Cardiac atrium fibroblast (primary cell): ENCODE results near the gene ATF5. TPM values are rescaled to one million over a fixed set of nuclear protein-coding genes. Genes with fewer than 3 reads are reported as not detected.

Experiments used
- total RNA-seq: library from RNA; depleted of rRNA; stranded (reverse); fragments of >200 nt; gene quantifications from 2 replicates; pipeline ENCODE4 v1.2.3, GENCODE V29; 2015

Gene ATF5
- total RNA-seq = 28.0 and 31.4 TPM in 2 replicates

GRCh38 chr19:49929121-49929610 lies at the start of gene ATF5, which contains the start of gene NUP62:
Gene ATF5, plus strand, starts transcription at chr19:49929205. Its CDS starts 1,646 bp downstream, at chr19:49930851.
Gene NUP62, minus strand, starts transcription at chr19:49929504. Its CDS starts 19,697 bp downstream, at chr19:49909807.

GRCh38 chr19:49896863-49897621 lies 32.0 kb upstream of the ATF5 start, which contains the start of gene IL4I1:
Gene IL4I1, minus strand, starts transcription at chr19:49896887. Its CDS starts 727 bp downstream, at chr19:49896160.

GRCh38 chr19:49960980-49961379 lies 32.0 kb downstream of the ATF5 start, which contains the start of gene SIGLEC11:
Gene SIGLEC11, minus strand, starts transcription at chr19:49961172. Its CDS starts 91 bp downstream, at chr19:49961081.

Other genes starting within 250 kb of the ATF5 start
- gene ADM5, start 239.6 kb upstream of the ATF5 start, total RNA-seq = 0.72 TPM in 1 of 2 replicates, not detected in the other
- 8.8 and 11.2 TPM in 2 replicates for gene CPT1C, start 238.1 kb upstream of the ATF5 start, total RNA-seq
- gene TSKS, start 165.9 kb upstream of the ATF5 start, total RNA-seq = 0.54 and 0.65 TPM in 2 replicates
- gene AP2A1, start 162.2 kb upstream of the ATF5 start, total RNA-seq = 189 and 206 TPM in 2 replicates
- gene FUZ, start 115.9 kb upstream of the ATF5 start, total RNA-seq = 12.2 and 15.2 TPM in 2 replicates
- gene MED25, start 110.9 kb upstream of the ATF5 start, total RNA-seq = 20.3 and 20.9 TPM in 2 replicates
- gene PTOV1, start 78.0 kb upstream of the ATF5 start, total RNA-seq = 72.9 and 91.9 TPM in 2 replicates
- gene PNKP, start 61.6 kb upstream of the ATF5 start, total RNA-seq = 25.3 and 57.9 TPM in 2 replicates
- 23.7 and 28.3 TPM in 2 replicates for gene AKT1S1, start 51.9 kb upstream of the ATF5 start, total RNA-seq
- gene TBC1D17, start 51.5 kb upstream of the ATF5 start, total RNA-seq = 20.4 and 27.7 TPM in 2 replicates
- gene IL4I1, start 32.3 kb upstream of the ATF5 start, total RNA-seq = not detected in 2 replicates
- 27.4 and 33.2 TPM in 2 replicates for gene NUP62, start 299 bp downstream of the ATF5 start, total RNA-seq
- not detected in 2 replicates for gene SIGLEC11, start 32.0 kb downstream of the ATF5 start, total RNA-seq
- 20.4 and 28.2 TPM in 2 replicates for gene VRK3, start 96.2 kb downstream of the ATF5 start, total RNA-seq
- gene ZNF473, start 96.8 kb downstream of the ATF5 start, total RNA-seq = 6.5 and 11.3 TPM in 2 replicates
- not detected in 2 replicates for gene IZUMO2, start 234.1 kb downstream of the ATF5 start, total RNA-seq